Neural cell (in vitro differentiated cells): ENCODE measurements around the gene STK32A. TPM values are rescaled to one million over a fixed set of nuclear protein-coding genes. Genes with fewer than 3 reads are reported as not detected.

Experiments used
- H2AFZ ChIP-seq: fragments of 200-600, 300-800 bp; sonication (generic), shearing (Covaris generic); 2 replicates; pipeline ENCODE4 v1.6.0; 2014; ENCODE audit warnings: low read depth, mild to moderate bottlenecking, antibody characterized with exemption, low read length, moderate library complexity
- H3F3A ChIP-seq: fragments of 200-600 bp; shearing (Covaris generic); 2 replicates; pipeline ENCODE4 v1.6.1; 2016; ENCODE audit warnings: mild to moderate bottlenecking, moderate library complexity, mixed read lengths, antibody characterized with exemption, low read length; ENCODE audit not compliant: insufficient read depth, poor library complexity, severe bottlenecking
- H3K27ac ChIP-seq: fragments of 200-600, 300-800 bp; sonication (generic), shearing (Covaris generic); 2 replicates; pipeline ENCODE4 v1.5.1; 2014; ENCODE audit warnings: mild to moderate bottlenecking, low read length, moderate library complexity
- H3K27me3 ChIP-seq: fragments of 300-800, 200-600 bp; sonication (generic), shearing (Covaris generic); 2 replicates; pipeline ENCODE4 v1.6.0; 2014; ENCODE audit warnings: mild to moderate bottlenecking, low read depth, low read length, moderate library complexity; ENCODE audit not compliant: insufficient read depth
- H3K36me3 ChIP-seq: fragments of 300-800, 200-600 bp; sonication (generic), shearing (Covaris generic); 2 replicates; pipeline ENCODE4 v1.5.1; 2014; ENCODE audit warnings: mild to moderate bottlenecking, antibody characterized with exemption, low read length, moderate library complexity; ENCODE audit not compliant: insufficient read depth
- H3K4me2 ChIP-seq: fragments of 300-800, 200-600 bp; sonication (generic), shearing (Covaris generic); 2 replicates; pipeline ENCODE4 v1.6.0; 2014; ENCODE audit warnings: mild to moderate bottlenecking, low read length
- H3K4me3 ChIP-seq: fragments of 300-800, 200-600 bp; sonication (generic), shearing (Covaris generic); 2 replicates; pipeline ENCODE4 v1.5.1; 2014; ENCODE audit warnings: mild to moderate bottlenecking, low read length, moderate library complexity
- H3K79me2 ChIP-seq: fragments of 200-600 bp; shearing (Covaris generic); replicated peaks from 2 replicates; pipeline ENCODE4 v1.6.0; 2014; ENCODE audit warnings: mild to moderate bottlenecking, low read length, moderate library complexity; ENCODE audit not compliant: insufficient read depth
- H3K9ac ChIP-seq: fragments of 300-800, 200-600 bp; sonication (generic), shearing (Covaris generic); 2 replicates; pipeline ENCODE4 v1.6.1; 2016; ENCODE audit warnings: mild to moderate bottlenecking, low read length, mixed read lengths
- H3K9me2 ChIP-seq: fragments of 200-600 bp; shearing (Covaris generic); 2 replicates; pipeline ENCODE4 v1.6.1; 2016; ENCODE audit warnings: mild to moderate bottlenecking, low read length, mixed read lengths; ENCODE audit not compliant: insufficient read depth
- H3K9me3 ChIP-seq: fragments of 200-600, 300-800 bp; sonication (generic), shearing (Covaris generic); 2 replicates; pipeline ENCODE4 v1.6.1; 2016; ENCODE audit warnings: mild to moderate bottlenecking, mixed run types, low read length, moderate library complexity, mixed read lengths
- H4K20me1 ChIP-seq: fragments of 200-600 bp; shearing (Covaris generic); 2 replicates; pipeline ENCODE4 v1.6.1; 2016; ENCODE audit warnings: mild to moderate bottlenecking, mixed run types; ENCODE audit not compliant: insufficient read depth
- CTCF ChIP-seq: fragments of 450-650 bp; IDR thresholded peaks from 2 replicates; pipeline ENCODE4 v1.5.1; 2014; ENCODE audit warnings: antibody characterized with exemption, mild to moderate bottlenecking, moderate library complexity; ENCODE audit not compliant: poor library complexity, severe bottlenecking
- EP300 ChIP-seq: fragments of 450-650 bp; conservative IDR thresholded peaks from 2 replicates; pipeline ENCODE4 v1.6.1; 2014; ENCODE audit warnings: antibody characterized with exemption, mild to moderate bottlenecking, moderate library complexity; ENCODE audit not compliant: poor library complexity, severe bottlenecking
- EZH2 ChIP-seq: fragments of 200-600, 300-800 bp; shearing (Covaris generic), sonication (generic); IDR thresholded peaks from 2 replicates; pipeline ENCODE4 v1.6.1; 2014; ENCODE audit warnings: antibody characterized with exemption, low read length, borderline replicate concordance, mild to moderate bottlenecking; ENCODE audit not compliant: insufficient read depth, poor library complexity, severe bottlenecking
- MXI1 ChIP-seq: fragments of 450-650 bp; conservative IDR thresholded peaks from 2 replicates; pipeline ENCODE4 v1.6.1; 2014; ENCODE audit warnings: antibody characterized with exemption, mild to moderate bottlenecking; ENCODE audit not compliant: poor library complexity, severe bottlenecking
- POLR2AphosphoS5 ChIP-seq: IDR thresholded peaks from 2 replicates; pipeline ENCODE4 v1.6.1; 2012
- RAD21 ChIP-seq: fragments of 450-650 bp; conservative IDR thresholded peaks from 2 replicates; pipeline ENCODE4 v1.6.1; 2014; ENCODE audit warnings: antibody characterized with exemption, mild to moderate bottlenecking, moderate library complexity
- REST ChIP-seq: IDR thresholded peaks from 2 replicates; pipeline ENCODE4 v1.6.1; 2012; ENCODE audit warnings: borderline replicate concordance
- SMC3 ChIP-seq: fragments of 450-650 bp; conservative IDR thresholded peaks from 2 replicates; pipeline ENCODE4 v1.6.1; 2014; ENCODE audit warnings: antibody characterized with exemption, mild to moderate bottlenecking, moderate library complexity; ENCODE audit not compliant: poor library complexity
- TAF1 ChIP-seq: IDR thresholded peaks from 2 replicates; pipeline ENCODE4 v1.6.1; 2012; ENCODE audit warnings: low read depth
- polyA plus RNA-seq: library from polyadenylated mRNA; depleted of rRNA; stranded (reverse); fragments of >200 nt; gene quantifications from 2 replicates; pipeline ENCODE4 v1.2.3, GENCODE V29; 2014

STK32A gene
- polyA plus RNA-seq, 1 donor from 2014 or later: 23.1 TPM

- Histone ChIP-seq H3K9me3 (no peaks in the 10 kb centered on the region), H2AFZ (no peak overlapping the region), H3K9ac (no peak overlapping the region), H3K36me3 (peaks cover 52% of the 10 kb centered on the region), H3K4me2 (no peak overlapping the region), H3K4me3 (no peak overlapping the region), H3F3A (no peaks in the 10 kb centered on the region), H3K9me2 (no peaks in the 10 kb centered on the region), H3K27me3 (no peaks in the 10 kb centered on the region), H4K20me1 (peaks cover 6% of the 10 kb centered on the region), H3K79me2 (peaks cover 11% of the 10 kb centered on the region), H3K27ac (no peak overlapping the region)
- TF ChIP-seq SMC3 (no peak), TAF1 (no peak), CTCF (no peak), REST (no peak), EP300 (no peak), POLR2AphosphoS5 (no peak), RAD21 (no peak)
These were observed 171.8 kb downstream of the STK32A start for GRCh38 chr5:147406636-147407035.

GRCh38 chr5:147407094-147407681 is 172.4 kb downstream of the STK32A start:
- Histone ChIP-seq H3K36me3 (peaks cover 54% of the 10 kb centered on the region), H3K9me2 (no peaks in the 10 kb centered on the region), H3K79me2 (peaks cover 11% of the 10 kb centered on the region), H4K20me1 (peaks cover 5% of the 10 kb centered on the region), H3K9ac (no peak overlapping the region), H3K9me3 (no peaks in the 10 kb centered on the region), H3K4me3 (no peak overlapping the region), H3K4me2 (no peak overlapping the region), H2AFZ (no peak overlapping the region), H3K27me3 (no peaks in the 10 kb centered on the region), H3F3A (no peaks in the 10 kb centered on the region), H3K27ac (no peak overlapping the region)
- TF ChIP-seq TAF1: no peak
- no peak for TF ChIP-seq RAD21
- no peak for TF ChIP-seq POLR2AphosphoS5
- no peak for TF ChIP-seq REST
- no peak for TF ChIP-seq MXI1
- no peak for TF ChIP-seq CTCF
- no peak for TF ChIP-seq EP300
- no peak for TF ChIP-seq SMC3
- TF ChIP-seq EZH2: no peak
